Coronary artery (tissue), 2 donors: ENCODE data around the gene DPM1.
A peak's percentile ranks its signal among the peaks of the same experiment; 100 is the strongest.

Experiments
- DNase-seq: peaks from one replicate; pipeline ENCODE4 v3.0.0-alpha.2; 2017; ENCODE audit warnings: low spot score
- H3K27ac ChIP-seq, 2 donors: fragments of 200-600 bp; sonication (generic); one replicate each; pipeline ENCODE4 v1.5.1; 2016 to 2019
- H3K4me3 ChIP-seq: fragments of 200-600 bp; sonication (generic); 2 replicates; pipeline ENCODE4 v1.5.1; 2016; ENCODE audit warnings: mild to moderate bottlenecking, moderate library complexity
- CTCF ChIP-seq: fragments of 200-600 bp; sonication (generic); IDR thresholded peaks from one replicate; pipeline ENCODE4 v1.5.1; 2019; ENCODE audit warnings: antibody characterized with exemption

DPM1 gene

DNA sequence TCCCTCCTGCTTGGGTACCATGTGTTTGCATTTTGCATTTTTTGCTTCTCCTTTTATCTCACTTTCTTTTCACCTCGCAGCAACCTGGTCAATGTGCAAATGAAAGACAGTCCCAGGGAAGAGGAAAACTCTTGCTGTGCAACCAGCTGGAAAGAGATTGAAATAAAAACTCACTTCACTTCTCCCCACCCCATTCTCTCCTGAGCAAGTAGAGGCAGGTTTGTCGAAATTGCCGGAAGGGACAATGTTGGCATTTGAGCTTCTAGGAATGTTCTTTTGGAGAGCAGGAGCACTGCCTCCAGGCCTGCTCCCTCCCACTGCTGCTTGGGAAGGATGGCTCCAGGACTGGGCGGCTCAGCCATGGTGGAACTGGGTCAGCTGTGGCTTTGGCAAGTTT lies 34.0 kb upstream of the DPM1 start:
- TF ChIP-seq CTCF = no peak
- Histone ChIP-seq H3K4me3 (no peak overlapping the region), H3K27ac (no peak overlapping the region)
- DNase-seq = no peak

- DNase-seq = no peak
- H3K27ac ChIP-seq = no peak overlapping the region
- no peak overlapping the region for H3K4me3 ChIP-seq
- no peak for TF ChIP-seq CTCF
Observed at GRCh38 chr20:50991076-50991475, 32.7 kb upstream of the DPM1 start.

DNA sequence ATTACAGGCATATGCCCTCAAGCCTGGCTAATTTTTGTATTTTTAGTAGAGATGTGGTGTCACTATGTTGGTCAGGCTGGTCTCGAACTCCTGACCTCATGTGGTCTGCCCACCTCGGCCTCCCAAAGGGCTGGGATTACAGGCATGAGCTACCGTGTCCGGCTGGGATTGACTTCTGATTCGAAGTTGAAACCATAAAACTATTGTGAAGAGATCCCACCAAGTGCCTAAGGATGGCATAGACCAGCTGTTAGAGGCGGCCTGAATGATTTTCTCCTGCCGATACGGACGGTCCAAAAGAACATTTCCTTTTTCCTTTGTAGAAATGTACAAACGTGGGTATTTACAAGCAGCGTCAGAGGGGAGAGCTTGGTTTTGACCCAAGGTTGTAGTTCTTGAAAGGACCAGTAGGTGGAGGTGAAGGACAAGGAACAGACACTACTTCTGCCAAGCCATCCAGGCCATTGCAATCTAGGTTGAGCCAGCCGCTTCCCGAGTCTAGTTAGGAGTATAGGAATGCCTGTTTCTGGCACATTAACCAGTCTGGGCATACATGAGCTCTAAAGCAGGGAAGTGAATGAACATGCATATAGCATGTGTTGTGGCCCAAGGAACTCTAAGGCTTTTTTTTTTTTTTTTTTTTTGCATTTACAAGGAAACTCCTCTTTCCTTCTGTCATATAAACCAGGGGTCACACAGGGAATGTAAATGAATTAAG lies 29.3 kb upstream of the DPM1 start:
- TF ChIP-seq CTCF = peak; percentile 77
- Histone ChIP-seq H3K4me3 (no peak overlapping the region), H3K27ac (no peak overlapping the region)
- DNase-seq = no peak

- no peak for TF ChIP-seq CTCF
- H3K4me3 ChIP-seq = no peak overlapping the region
Observed at GRCh38 chr20:50983321-50983720, 25.0 kb upstream of the DPM1 start.

DNA sequence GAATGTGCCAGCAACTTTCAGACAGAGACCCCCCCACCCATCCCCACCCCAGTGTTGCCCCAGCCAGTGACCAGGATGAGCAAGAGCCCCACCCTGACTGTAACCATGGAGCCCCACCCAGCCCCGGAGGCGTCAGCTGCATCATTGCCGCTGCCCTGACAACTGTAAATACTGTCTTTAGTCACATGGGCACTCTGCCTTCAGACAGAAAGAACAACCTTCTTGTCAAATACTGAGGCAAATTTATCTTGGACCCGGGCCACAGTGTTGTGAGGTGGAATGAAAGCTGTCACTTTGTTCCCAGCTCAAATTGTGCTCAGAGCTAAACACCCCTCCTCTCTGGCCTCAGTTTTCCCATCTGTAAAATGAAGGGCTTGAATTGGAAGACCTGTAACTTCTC lies 24.0 kb upstream of the DPM1 start:
- no peak for DNase-seq
- H3K4me3 ChIP-seq = no peak overlapping the region
- H3K27ac ChIP-seq = no peak overlapping the region
- TF ChIP-seq CTCF = no peak

More at GRCh38 chr20:50983321-50983720, 25.0 kb upstream of the DPM1 start:
- DNase-seq = no peak
- H3K27ac ChIP-seq = no peak overlapping the region

GRCh38 chr20:50981714-50982048 lies 23.3 kb upstream of the DPM1 start:
- no peak for TF ChIP-seq CTCF
- H3K4me3 ChIP-seq = no peak overlapping the region
- DNase-seq = no peak
- no peak overlapping the region for H3K27ac ChIP-seq

DNA sequence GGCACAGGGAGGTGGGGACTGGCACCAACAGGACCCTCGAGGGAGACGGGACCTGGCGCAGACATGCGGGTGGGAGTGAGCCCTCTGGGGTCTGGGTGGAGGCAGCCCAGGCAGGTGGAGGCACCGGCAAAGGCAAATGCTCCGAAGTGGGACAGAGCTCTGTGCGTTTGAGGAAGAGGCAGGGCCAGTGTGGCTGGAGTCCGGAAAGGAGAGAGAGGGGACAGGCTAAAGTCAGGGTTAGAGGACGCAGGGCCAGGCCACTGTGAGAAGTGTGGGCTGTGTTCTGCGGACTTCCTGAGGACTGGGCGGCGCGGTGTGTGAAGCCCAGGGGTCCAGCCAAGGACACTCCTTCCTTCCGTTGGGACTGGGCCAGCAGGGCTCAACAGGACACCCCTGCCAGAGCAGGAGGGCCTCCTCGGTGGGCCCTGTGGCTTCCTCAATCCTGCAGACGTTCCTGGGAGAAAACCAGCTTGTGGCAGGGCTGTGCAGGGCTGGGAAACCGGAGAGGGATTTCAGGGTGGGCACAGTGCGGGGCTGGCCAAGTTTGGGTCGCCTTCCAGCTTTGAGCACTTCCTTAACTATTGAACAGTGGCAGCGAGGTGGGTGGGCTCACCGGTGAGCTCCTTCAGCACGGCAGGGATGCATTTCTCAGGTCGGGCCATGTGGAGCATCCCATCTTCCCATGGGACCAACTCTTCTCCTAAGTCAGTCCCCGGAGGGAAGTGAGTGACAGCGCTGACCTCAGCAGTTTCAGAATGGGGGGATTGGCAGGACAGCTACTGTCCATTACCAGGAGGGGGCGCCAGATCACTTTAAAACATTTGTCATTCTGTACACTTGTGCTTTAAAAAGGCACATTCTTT lies 22.8 kb upstream of the DPM1 start:
- H3K27ac ChIP-seq = peak overlapping the region in 1 of 2 donors; percentile 3
- no peak overlapping the region for H3K4me3 ChIP-seq
- TF ChIP-seq CTCF = peak; percentile 71
- no peak for DNase-seq
